OCI-LY3 (cell line): ENCODE data around the gene C1RL.
A peak's percentile ranks its signal among the peaks of the same experiment; 100 is the strongest.

ENCODE experiments used
- H2AFZ ChIP-seq: fragments of 200-600, 300-600 bp; shearing (Covaris generic); 2 replicates; pipeline ENCODE4 v1.6.0; 2014; ENCODE audit warnings: antibody characterized with exemption, low read depth, low read length
- H3K27ac ChIP-seq: fragments of 200-600, 300-600 bp; sonication (generic); 2 replicates; pipeline ENCODE4 v1.5.1; 2014; ENCODE audit warnings: mild to moderate bottlenecking, low read length, moderate library complexity, mixed read lengths
- H3K27me3 ChIP-seq: fragments of 200-600, 300-600 bp; sonication (generic); 2 replicates; pipeline ENCODE4 v1.6.1; 2014; ENCODE audit warnings: low read depth, low read length, mixed read lengths
- H3K36me3 ChIP-seq: fragments of 200-600, 300-600 bp; sonication (generic); replicated peaks from 2 replicates; pipeline ENCODE3; 2014; ENCODE audit warnings: low read depth, low read length, mixed read lengths
- H3K4me1 ChIP-seq: fragments of 300-600, 200-600 bp; sonication (generic); 2 replicates; pipeline ENCODE4 v1.6.1; 2014; ENCODE audit warnings: low read length, mixed read lengths
- H3K4me2 ChIP-seq: fragments of 200-600, 300-600 bp; sonication (generic); 2 replicates; pipeline ENCODE4 v1.6.1; 2014; ENCODE audit warnings: low read length, mixed read lengths
- H3K4me3 ChIP-seq: fragments of 300-600, 200-600 bp; sonication (generic); 2 replicates; pipeline ENCODE4 v1.5.1; 2014; ENCODE audit warnings: antibody characterized with exemption, mild to moderate bottlenecking, low read length, moderate library complexity
- H3K79me2 ChIP-seq: fragments of 300-600, 200-600 bp; shearing (Covaris generic); 2 replicates; pipeline ENCODE4 v1.6.1; 2014; ENCODE audit warnings: mild to moderate bottlenecking, low read length, mixed read lengths
- H3K9ac ChIP-seq: fragments of 300-600, 200-600 bp; shearing (Covaris generic); 2 replicates; pipeline ENCODE4 v1.6.0; 2014; ENCODE audit warnings: mild to moderate bottlenecking, low read length, moderate library complexity
- H3K9me3 ChIP-seq: fragments of 200-600, 300-600 bp; shearing (Covaris generic); 2 replicates; pipeline ENCODE4 v1.6.1; 2014; ENCODE audit warnings: low read length, mixed read lengths; ENCODE audit not compliant: insufficient read depth
- H4K20me1 ChIP-seq: fragments of 200-600, 300-600 bp; sonication (generic); 2 replicates; pipeline ENCODE4 v1.6.1; 2016; ENCODE audit warnings: low read length, mixed read lengths; ENCODE audit not compliant: insufficient read depth
- EZH2phosphoT487 ChIP-seq: fragments of 200-600 bp; shearing (Covaris generic); IDR thresholded peaks from 2 replicates; pipeline ENCODE4 v1.6.1; 2018; ENCODE audit warnings: antibody characterized with exemption, mixed run types, low read depth
- TF ChIP-seq, protein P1 (sequence below): fragments of 200-600, 300-600 bp; sonication (generic); IDR thresholded peaks from 2 replicates; pipeline ENCODE4 v1.5.1; 2014; ENCODE audit warnings: antibody characterized with exemption, low read length, low read depth

Gene C1RL

DNA sequence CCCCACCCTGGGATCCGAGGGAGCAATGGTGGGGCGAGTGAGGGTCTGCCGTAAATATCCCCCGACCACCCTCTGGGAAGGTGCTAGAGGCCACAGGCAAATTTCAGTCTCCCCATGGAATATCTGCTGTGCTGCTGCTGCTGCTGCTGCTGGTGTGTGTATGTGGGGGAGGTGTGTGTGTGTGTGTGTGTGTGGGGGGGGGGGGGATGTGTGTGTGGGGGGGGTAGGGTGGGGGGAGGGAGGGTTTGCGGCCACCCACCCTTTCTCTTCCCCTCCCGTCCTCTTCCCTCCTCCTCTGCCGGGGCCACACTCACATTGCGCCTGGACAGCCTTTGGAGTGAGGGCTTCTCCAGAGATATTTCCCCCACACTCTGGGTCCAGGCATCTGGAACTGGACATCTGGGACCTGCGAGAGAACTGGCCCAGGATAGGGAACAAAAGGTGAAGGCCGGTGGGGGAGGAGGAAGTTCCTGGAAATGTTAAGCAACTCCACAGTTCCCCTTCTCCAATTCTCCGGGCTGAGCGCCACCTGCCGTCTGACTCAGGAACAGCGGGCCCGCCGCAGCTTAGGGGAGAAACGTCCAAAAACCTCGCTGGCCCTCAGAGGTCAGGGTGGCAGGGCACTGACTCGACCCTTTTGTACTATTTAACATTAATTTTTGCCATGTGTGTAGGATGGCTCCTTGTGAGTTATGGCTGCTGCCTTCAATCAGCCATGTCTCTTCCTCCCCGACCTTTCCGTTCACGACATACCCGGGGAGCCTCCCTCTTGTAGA lies at the start of gene C1RL:
Gene C1RL (minus strand): TSS at position 419 of the 776 bp plus-strand sequence. CDS start 34 bp downstream, at position 385.
- peaks cover 7% of the 10 kb centered on the region; the same call in 1 of the 2 replicates for H3K9me3 ChIP-seq
- peak within 1 kb of the TSS; percentile 69 for H3K4me2 ChIP-seq
- H3K27me3 ChIP-seq = no peaks in the 10 kb centered on the region
- H3K79me2 ChIP-seq = peaks cover 7% of the 10 kb centered on the region; the same call in 1 of the 2 replicates
- peak within 1 kb of the TSS; percentile 99 for H3K9ac ChIP-seq
- peak within 1 kb of the TSS; percentile 61 for H2AFZ ChIP-seq
- peak within 1 kb of the TSS; percentile 77 for H3K27ac ChIP-seq
- H4K20me1 ChIP-seq = no peaks in the 10 kb centered on the region
- TF ChIP-seq, protein P1, sequence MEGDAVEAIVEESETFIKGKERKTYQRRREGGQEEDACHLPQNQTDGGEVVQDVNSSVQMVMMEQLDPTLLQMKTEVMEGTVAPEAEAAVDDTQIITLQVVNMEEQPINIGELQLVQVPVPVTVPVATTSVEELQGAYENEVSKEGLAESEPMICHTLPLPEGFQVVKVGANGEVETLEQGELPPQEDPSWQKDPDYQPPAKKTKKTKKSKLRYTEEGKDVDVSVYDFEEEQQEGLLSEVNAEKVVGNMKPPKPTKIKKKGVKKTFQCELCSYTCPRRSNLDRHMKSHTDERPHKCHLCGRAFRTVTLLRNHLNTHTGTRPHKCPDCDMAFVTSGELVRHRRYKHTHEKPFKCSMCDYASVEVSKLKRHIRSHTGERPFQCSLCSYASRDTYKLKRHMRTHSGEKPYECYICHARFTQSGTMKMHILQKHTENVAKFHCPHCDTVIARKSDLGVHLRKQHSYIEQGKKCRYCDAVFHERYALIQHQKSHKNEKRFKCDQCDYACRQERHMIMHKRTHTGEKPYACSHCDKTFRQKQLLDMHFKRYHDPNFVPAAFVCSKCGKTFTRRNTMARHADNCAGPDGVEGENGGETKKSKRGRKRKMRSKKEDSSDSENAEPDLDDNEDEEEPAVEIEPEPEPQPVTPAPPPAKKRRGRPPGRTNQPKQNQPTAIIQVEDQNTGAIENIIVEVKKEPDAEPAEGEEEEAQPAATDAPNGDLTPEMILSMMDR = peak; percentile 78
- TF ChIP-seq EZH2phosphoT487 = no peak
- H3K36me3 ChIP-seq = peaks cover 15% of the 10 kb centered on the region
- H3K4me1 ChIP-seq = no peaks in the 10 kb centered on the region
- H3K4me3 ChIP-seq = peak within 1 kb of the TSS; percentile 96

- no peak overlapping the region for H3K9ac ChIP-seq
- H3K9me3 ChIP-seq = no peaks in the 10 kb centered on the region
- no peak for TF ChIP-seq EZH2phosphoT487
- TF ChIP-seq, protein P1 = no peak
- H3K4me3 ChIP-seq = no peak overlapping the region
- no peaks in the 10 kb centered on the region for H3K27me3 ChIP-seq
- H3K4me2 ChIP-seq = no peak overlapping the region
- no peak overlapping the region for H2AFZ ChIP-seq
- H3K79me2 ChIP-seq = no peaks in the 10 kb centered on the region
- no peaks in the 10 kb centered on the region for H3K36me3 ChIP-seq
- H3K27ac ChIP-seq = no peak overlapping the region
- H4K20me1 ChIP-seq = no peaks in the 10 kb centered on the region
- H3K4me1 ChIP-seq = no peaks in the 10 kb centered on the region
Measured at GRCh38 chr12:7157391-7157790, 48.4 kb upstream of the C1RL start.

DNA sequence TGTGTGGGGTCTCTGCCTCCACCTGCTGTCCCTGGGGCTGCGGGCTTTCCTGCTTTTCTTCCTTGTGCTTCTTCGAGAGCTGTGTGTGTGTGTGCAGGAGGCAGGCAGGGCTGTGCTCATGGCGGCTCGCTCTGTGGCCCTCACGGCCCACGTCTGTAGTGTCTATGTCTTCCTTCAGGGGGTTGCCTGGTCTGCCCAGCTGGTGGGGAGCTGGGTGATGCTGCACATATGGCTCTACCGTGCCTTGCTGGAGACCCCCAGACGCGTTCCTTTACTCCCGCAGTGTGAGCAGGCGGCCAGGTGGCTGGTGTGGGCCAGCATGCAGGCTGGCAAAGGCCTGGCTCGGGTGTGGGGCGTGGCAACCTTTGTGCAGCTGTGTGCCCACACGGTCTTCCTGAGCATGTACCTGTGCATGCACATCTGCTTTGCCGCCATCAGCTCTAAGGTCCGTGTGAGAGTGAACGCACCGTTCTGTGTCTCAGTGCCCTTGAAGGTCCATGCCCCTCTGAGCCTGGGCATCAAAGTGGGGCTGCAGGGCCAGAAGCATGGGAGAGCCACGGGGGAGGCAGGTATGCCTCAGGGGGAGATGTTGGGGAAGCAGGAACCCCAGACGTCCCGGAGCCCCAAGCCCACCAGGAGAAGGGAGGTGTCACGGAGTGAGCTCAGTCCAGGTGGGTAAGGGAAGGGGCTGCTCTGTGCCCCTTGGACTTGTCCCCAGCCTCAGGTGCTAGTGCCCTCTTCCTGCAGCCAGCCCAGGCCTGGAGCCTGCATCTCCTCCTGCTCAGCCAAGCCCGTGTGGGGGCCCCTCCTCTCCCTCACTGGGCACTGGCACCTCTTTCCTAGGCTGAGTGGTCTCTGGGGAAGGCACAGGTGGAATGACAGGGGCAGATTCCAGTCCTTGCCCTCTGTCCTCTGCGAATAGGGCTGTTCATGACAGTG lies 47.5 kb upstream of the C1RL start:
- no peak for TF ChIP-seq EZH2phosphoT487
- TF ChIP-seq, protein P1 = no peak
- H3K27me3 ChIP-seq = no peaks in the 10 kb centered on the region
- no peak overlapping the region for H3K27ac ChIP-seq
- no peaks in the 10 kb centered on the region for H3K79me2 ChIP-seq
- no peak overlapping the region for H2AFZ ChIP-seq
- H3K4me3 ChIP-seq = no peak overlapping the region
- H4K20me1 ChIP-seq = no peaks in the 10 kb centered on the region
- H3K4me2 ChIP-seq = no peak overlapping the region
- no peak overlapping the region for H3K9ac ChIP-seq
- H3K36me3 ChIP-seq = no peaks in the 10 kb centered on the region
- no peaks in the 10 kb centered on the region for H3K4me1 ChIP-seq
- no peaks in the 10 kb centered on the region for H3K9me3 ChIP-seq
